Measurements from ENCODE around the gene FNDC3A.

DNA sequence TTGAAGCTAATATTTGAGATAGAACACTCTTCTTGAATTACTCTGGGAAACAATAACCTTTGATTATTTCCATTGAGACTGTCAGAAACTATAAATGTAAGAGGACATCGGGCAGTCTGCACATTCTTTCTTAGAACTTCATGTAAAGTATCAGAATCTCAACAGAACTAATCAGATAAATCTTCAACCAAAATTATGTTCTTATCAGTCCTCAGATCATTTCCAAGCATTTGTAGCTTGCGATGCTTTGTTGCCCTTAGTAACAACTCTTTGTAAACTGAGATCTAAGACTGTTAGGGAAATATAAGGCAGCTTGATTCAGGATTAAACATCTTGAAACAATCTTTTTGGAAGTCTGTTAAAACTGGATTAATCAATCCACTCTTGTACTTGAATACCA is 70.3 kb downstream of the FNDC3A start:
- no peak for TF ChIP-seq EZH2 (IDR thresholded peaks at IDR 0.05; ENCODE audit: borderline replicate concordance, low read depth, low read length, poor library complexity, severe bottlenecking)
- TF ChIP-seq, protein P1, sequence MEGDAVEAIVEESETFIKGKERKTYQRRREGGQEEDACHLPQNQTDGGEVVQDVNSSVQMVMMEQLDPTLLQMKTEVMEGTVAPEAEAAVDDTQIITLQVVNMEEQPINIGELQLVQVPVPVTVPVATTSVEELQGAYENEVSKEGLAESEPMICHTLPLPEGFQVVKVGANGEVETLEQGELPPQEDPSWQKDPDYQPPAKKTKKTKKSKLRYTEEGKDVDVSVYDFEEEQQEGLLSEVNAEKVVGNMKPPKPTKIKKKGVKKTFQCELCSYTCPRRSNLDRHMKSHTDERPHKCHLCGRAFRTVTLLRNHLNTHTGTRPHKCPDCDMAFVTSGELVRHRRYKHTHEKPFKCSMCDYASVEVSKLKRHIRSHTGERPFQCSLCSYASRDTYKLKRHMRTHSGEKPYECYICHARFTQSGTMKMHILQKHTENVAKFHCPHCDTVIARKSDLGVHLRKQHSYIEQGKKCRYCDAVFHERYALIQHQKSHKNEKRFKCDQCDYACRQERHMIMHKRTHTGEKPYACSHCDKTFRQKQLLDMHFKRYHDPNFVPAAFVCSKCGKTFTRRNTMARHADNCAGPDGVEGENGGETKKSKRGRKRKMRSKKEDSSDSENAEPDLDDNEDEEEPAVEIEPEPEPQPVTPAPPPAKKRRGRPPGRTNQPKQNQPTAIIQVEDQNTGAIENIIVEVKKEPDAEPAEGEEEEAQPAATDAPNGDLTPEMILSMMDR (conservative IDR thresholded peaks at IDR 0.05; ENCODE audit: low read depth, low read length): no peak
